NAMALWA (cell line): Measurements from ENCODE around the gene PPP2R5E.
"Not testable (repeated sequence)": the region's sequence is repeated elsewhere in the genome, so short reads cannot be mapped to it uniquely, and the experiment has no call there.

Source experiments
- DNase-seq: peaks from one replicate; pipeline ENCODE4 v3.0.0-alpha.2; 2015; ENCODE audit warnings: low spot score

PPP2R5E gene

GRCh38 chr14:63522511-63522910 lies 20.7 kb downstream of the PPP2R5E start:
- not testable (repeated sequence) for DNase-seq

- DNase-seq, result no peak
Measured at GRCh38 chr14:63517354-63517753, 25.8 kb downstream of the PPP2R5E start.

GRCh38 chr14:63515240-63515639 lies 27.9 kb downstream of the PPP2R5E start:
- no peak for DNase-seq

- no peak for DNase-seq
Measured at GRCh38 chr14:63513756-63514155, 29.4 kb downstream of the PPP2R5E start.

GRCh38 chr14:63512861-63513260 lies 30.3 kb downstream of the PPP2R5E start:
- no peak for DNase-seq

GRCh38 chr14:63510538-63510937 lies 32.6 kb downstream of the PPP2R5E start:
- no peak for DNase-seq

- no peak for DNase-seq
Measured at GRCh38 chr14:63508033-63508432, 35.1 kb downstream of the PPP2R5E start.

GRCh38 chr14:63504648-63505047 lies 38.5 kb downstream of the PPP2R5E start:
- no peak for DNase-seq

GRCh38 chr14:63501429-63501828 lies 41.7 kb downstream of the PPP2R5E start:
- DNase-seq, result no peak

- no peak for DNase-seq
Measured at GRCh38 chr14:63499701-63500250, 43.4 kb downstream of the PPP2R5E start.

- no peak for DNase-seq
Measured at GRCh38 chr14:63496837-63497400, 46.3 kb downstream of the PPP2R5E start.

- no peak for DNase-seq
Measured at GRCh38 chr14:63493246-63493645, 49.9 kb downstream of the PPP2R5E start.

GRCh38 chr14:63492391-63492790 lies 50.8 kb downstream of the PPP2R5E start:
- DNase-seq, result no peak

- DNase-seq, result no peak
Measured at GRCh38 chr14:63487724-63488123, 55.5 kb downstream of the PPP2R5E start.

- DNase-seq, result peak; percentile 4
Measured at GRCh38 chr14:63486738-63487137, 56.4 kb downstream of the PPP2R5E start.

- no peak for DNase-seq
Measured at GRCh38 chr14:63483315-63483714, 59.9 kb downstream of the PPP2R5E start.

GRCh38 chr14:63480599-63480998 lies 62.6 kb downstream of the PPP2R5E start:
- no peak for DNase-seq

- DNase-seq, result no peak
Measured at GRCh38 chr14:63478437-63478852, 64.7 kb downstream of the PPP2R5E start.

- peak; percentile 68 for DNase-seq
Measured at GRCh38 chr14:63478010-63478409, 65.2 kb downstream of the PPP2R5E start.

- DNase-seq, result no peak
Measured at GRCh38 chr14:63477556-63477955, 65.6 kb downstream of the PPP2R5E start.

GRCh38 chr14:63475761-63476160 lies 67.4 kb downstream of the PPP2R5E start:
- no peak for DNase-seq

GRCh38 chr14:63474844-63475243 lies 68.3 kb downstream of the PPP2R5E start:
- no peak for DNase-seq

GRCh38 chr14:63474111-63474510 lies 69.1 kb downstream of the PPP2R5E start:
- DNase-seq, result no peak
